HepG2 (cell line): ENCODE data around the gene ITGB5.

Experiments used
- HMGXB3 ChIP-seq: sonication (generic); formaldehyde crosslinking; IDR thresholded peaks from 2 replicates; pipeline ENCODE4 v1.4.0; 2020; ENCODE audit warnings: missing genetic modification reagents, borderline replicate concordance
- MXI1 ChIP-seq: IDR thresholded peaks from 3 replicates; pipeline ENCODE4 v1.6.1; 2012; ENCODE audit warnings: low read depth, low read length, inconsistent platforms, borderline replicate concordance

- TF ChIP-seq HMGXB3 (no peak), MXI1 (no peak)
Observed at GRCh38 chr3:124876401-124876878, 10.7 kb downstream of the ITGB5 start.
